CD4-positive, alpha-beta T cell (primary cell): ENCODE results near the gene SLIT1. TPM values are rescaled to one million over a fixed set of nuclear protein-coding genes. Genes with fewer than 3 reads are reported as not detected.

Source experiments
- ATAC-seq: fragments of 200-7000 bp; cut with Tn5 transposase; one replicate; pipeline ENCODE4 v1.10.0; 2022; ENCODE audit warnings: mild to moderate bottlenecking; ENCODE audit not compliant: poor library complexity
- CTCF ChIA-PET: fragments of 350-600 bp; sonication (Branson Sonifier 250); formaldehyde crosslinking; loops from one replicate; lab custom pipeline; 2021; ENCODE audit warnings: antibody characterized with exemption, inconsistent platforms; lab: Charles Lee
- POLR2A ChIA-PET: fragments of 350-600 bp; sonication (Branson Sonifier 250); formaldehyde crosslinking; loops from one replicate; lab custom pipeline; 2021; ENCODE audit warnings: antibody characterized with exemption, inconsistent platforms; lab: Charles Lee
- DNase-seq, 14 experiments: peaks; one replicate each; pipeline ENCODE4 v3.0.0-alpha.2; 2013 to 2020; ENCODE audit warnings: mixed read lengths in 2 of 14
- H3K27ac ChIP-seq, 2 donors: one replicate each; pipeline versions ENCODE4 v1.5.1 to v1.7.0; 2013; ENCODE audit warnings: low read length in 2 of 2, low read depth in 1 of 2, mild to moderate bottlenecking in 1 of 2
- H3K27me3 ChIP-seq, 2 experiments: 1 replicate in 1 of 2; 2 replicates in 1 of 2; pipeline versions ENCODE4 v1.6.1 to v1.7.0; 2013; ENCODE audit warnings: low read length in 2 of 2, control low read depth in 1 of 2, mild to moderate bottlenecking in 1 of 2, moderate library complexity in 1 of 2; ENCODE audit not compliant: insufficient read depth in 2 of 2, control insufficient read depth in 1 of 2
- H3K36me3 ChIP-seq: one replicate; pipeline ENCODE4 v1.6.1; 2013; ENCODE audit warnings: low read length, control low read depth; ENCODE audit not compliant: insufficient read depth
- H3K4me1 ChIP-seq: one replicate; pipeline ENCODE4 v1.6.1; 2013; ENCODE audit warnings: low read length, control low read depth; ENCODE audit not compliant: insufficient read depth
- H3K4me3 ChIP-seq: one replicate; pipeline ENCODE4 v1.5.1; 2013; ENCODE audit warnings: mild to moderate bottlenecking, low read length, moderate library complexity
- H3K9me3 ChIP-seq, 2 experiments: 1 replicate in 1 of 2; 2 replicates in 1 of 2; pipeline versions ENCODE4 v1.6.1 to v1.7.0; 2013; ENCODE audit warnings: low read length in 2 of 2, mild to moderate bottlenecking in 2 of 2, control low read depth in 1 of 2, moderate library complexity in 1 of 2; ENCODE audit not compliant: control insufficient read depth in 1 of 2, insufficient read depth in 1 of 2
- H3K27ac Mint-ChIP-seq: one replicate; pipeline ENCODE4 v1.8.0; 2020; ENCODE audit warnings: mixed read lengths
- H3K27me3 Mint-ChIP-seq: one replicate; pipeline ENCODE4 v1.8.0; 2021; ENCODE audit warnings: mixed read lengths
- H3K36me3 Mint-ChIP-seq: one replicate; pipeline ENCODE4 v1.8.0; 2021; ENCODE audit warnings: low read depth, mixed read lengths
- H3K4me1 Mint-ChIP-seq: one replicate; pipeline ENCODE4 v1.8.0; 2021; ENCODE audit warnings: low read depth, mixed read lengths
- H3K4me3 Mint-ChIP-seq: one replicate; pipeline ENCODE4 v1.8.0; 2020; ENCODE audit warnings: mild to moderate bottlenecking, mixed read lengths
- H3K9me3 Mint-ChIP-seq: one replicate; pipeline ENCODE4 v1.8.0; 2020; ENCODE audit warnings: mixed read lengths
- intact Hi-C, 2 experiments: fragments of 100-400 bp; cut with DNase I in 1 of 2; cut with micrococcal nuclease in 1 of 2; formaldehyde crosslinking; loops; one replicate each; pipeline versions ENCODE4 v1.15.1 to v1.9.0; 2023 to 2025; cut with DNase I, micrococcal nuclease
- total RNA-seq, 174 experiments: library from RNA in 2 of 174; stranded (reverse) in 2 of 174; gene quantifications; one replicate each; pipeline ENCODE4 v1.2.3 and lab custom pipeline; 2021 to 2026
- TF ChIP-seq, protein P1 (sequence below): fragments of 200-600 bp; IDR thresholded peaks from one replicate; pipeline ENCODE4 v1.8.0; 2022; ENCODE audit warnings: antibody characterized with exemption, mild to moderate bottlenecking

SLIT1 gene
- total RNA-seq, 2 experiments from 2014 or later = 0.30 to 0.39 TPM

DNA sequence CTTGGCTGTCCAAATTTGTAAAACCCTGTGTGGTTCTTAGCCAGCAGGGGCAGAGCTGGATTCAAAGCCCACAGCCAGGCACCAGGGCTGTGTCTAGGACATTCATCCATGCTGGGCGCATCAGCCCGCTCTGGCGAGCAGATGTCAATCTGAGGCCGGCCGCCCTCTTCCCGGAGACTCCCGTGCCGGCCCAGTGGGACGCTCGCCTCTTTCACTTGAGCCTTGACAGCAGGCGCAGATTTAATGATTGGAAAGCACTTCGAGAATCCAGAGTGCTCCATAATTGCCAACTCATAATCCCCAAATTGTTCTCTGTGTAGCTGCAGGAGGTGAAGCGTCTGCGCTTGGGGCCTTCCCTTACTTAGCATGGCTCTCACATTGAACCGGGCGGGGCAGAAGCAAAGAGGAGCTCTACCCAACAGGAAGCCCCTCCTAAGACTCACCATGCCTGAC lies 36.7 kb downstream of the SLIT1 start:
- DNase-seq (no peak), ATAC-seq (no peak)
- intact Hi-C loops = no loop called here
- Histone ChIP-seq H3K4me3 (no peak overlapping the region), H3K9me3 (no peaks in the 10 kb centered on the region), H3K4me1 (no peaks in the 10 kb centered on the region), H3K27me3 (no peaks in the 10 kb centered on the region), H3K27ac (no peak overlapping the region), H3K36me3 (no peaks in the 10 kb centered on the region)
- Mint-ChIP-seq H3K27me3 (no peaks in the 10 kb centered on the region), H3K4me3 (no peak overlapping the region), H3K27ac (no peak overlapping the region), H3K4me1 (no peaks in the 10 kb centered on the region), H3K9me3 (no peaks in the 10 kb centered on the region), H3K36me3 (no peaks in the 10 kb centered on the region)
- TF ChIP-seq, protein P1, sequence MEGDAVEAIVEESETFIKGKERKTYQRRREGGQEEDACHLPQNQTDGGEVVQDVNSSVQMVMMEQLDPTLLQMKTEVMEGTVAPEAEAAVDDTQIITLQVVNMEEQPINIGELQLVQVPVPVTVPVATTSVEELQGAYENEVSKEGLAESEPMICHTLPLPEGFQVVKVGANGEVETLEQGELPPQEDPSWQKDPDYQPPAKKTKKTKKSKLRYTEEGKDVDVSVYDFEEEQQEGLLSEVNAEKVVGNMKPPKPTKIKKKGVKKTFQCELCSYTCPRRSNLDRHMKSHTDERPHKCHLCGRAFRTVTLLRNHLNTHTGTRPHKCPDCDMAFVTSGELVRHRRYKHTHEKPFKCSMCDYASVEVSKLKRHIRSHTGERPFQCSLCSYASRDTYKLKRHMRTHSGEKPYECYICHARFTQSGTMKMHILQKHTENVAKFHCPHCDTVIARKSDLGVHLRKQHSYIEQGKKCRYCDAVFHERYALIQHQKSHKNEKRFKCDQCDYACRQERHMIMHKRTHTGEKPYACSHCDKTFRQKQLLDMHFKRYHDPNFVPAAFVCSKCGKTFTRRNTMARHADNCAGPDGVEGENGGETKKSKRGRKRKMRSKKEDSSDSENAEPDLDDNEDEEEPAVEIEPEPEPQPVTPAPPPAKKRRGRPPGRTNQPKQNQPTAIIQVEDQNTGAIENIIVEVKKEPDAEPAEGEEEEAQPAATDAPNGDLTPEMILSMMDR = no peak
- ChIA-PET CTCF (interaction anchor here (2.0 kb wide), 1 partner anchor 76 kb away, joined by 5 read pairs; no protein-coding TSS in a partner anchor), POLR2A (no interaction called here)

DNA sequence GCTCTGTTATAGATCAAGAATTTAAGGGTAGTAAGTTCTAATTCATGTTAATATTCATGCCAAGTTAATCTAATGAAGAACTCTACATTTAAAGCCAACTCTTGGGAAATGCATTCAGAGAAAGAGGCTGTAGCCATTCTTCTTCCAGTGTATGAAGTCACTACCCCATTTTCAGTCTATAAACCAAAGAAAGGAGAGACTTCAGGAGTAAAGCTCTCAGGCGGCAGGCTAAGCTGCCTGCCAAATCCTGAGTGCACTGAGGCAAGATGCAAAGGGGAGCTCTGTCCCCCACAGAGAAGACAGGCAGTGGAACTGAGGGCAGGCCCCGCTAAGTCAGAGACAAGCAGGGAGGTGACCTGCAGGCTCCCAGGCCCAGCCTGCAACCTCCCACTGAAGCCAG lies 41.5 kb downstream of the SLIT1 start:
- Mint-ChIP-seq H3K36me3 (no peaks in the 10 kb centered on the region), H3K9me3 (no peaks in the 10 kb centered on the region), H3K27me3 (peaks cover 15% of the 10 kb centered on the region), H3K4me3 (no peak overlapping the region), H3K27ac (no peak overlapping the region), H3K4me1 (no peaks in the 10 kb centered on the region)
- H3K27me3 ChIP-seq = peaks cover 2 to 7% of the 10 kb centered on the region in 2 experiments
- no peaks in the 10 kb centered on the region for H3K9me3 ChIP-seq
- ChIA-PET CTCF (interaction anchor here (1.1 kb wide), 1 partner anchor 66 kb away, joined by 3 read pairs; no protein-coding TSS in a partner anchor), POLR2A (no interaction called here)
- H3K27ac ChIP-seq = no peak overlapping the region
- ATAC-seq = no peak
- TF ChIP-seq, protein P1 = no peak
- DNase-seq = no peak
- no peaks in the 10 kb centered on the region for H3K36me3 ChIP-seq
- intact Hi-C loops = no loop called here
- H3K4me1 ChIP-seq = no peaks in the 10 kb centered on the region
- no peak overlapping the region for H3K4me3 ChIP-seq

DNA sequence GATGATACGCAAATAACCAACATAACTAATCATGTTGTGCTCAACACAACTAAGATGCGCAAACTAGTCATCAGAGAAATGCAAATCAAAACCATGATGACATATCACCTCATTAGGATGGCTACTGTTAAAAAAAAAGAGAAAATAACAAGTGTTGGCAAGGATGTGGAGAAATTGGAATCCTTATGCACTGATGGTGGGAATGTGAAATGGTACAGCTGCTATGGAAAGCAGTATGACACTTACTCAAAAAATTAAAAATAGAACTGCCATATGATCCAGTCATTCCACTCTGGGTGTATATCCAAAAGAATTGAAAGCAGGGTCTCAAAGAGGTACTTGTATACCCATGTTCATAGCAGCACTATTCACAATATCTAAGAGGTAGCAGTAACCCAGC lies 42.9 kb downstream of the SLIT1 start:
- intact Hi-C loops = no loop called here
- ChIA-PET CTCF (no interaction called here), POLR2A (no interaction called here)
- ATAC-seq (no peak), DNase-seq (no peak)
- no peak overlapping the region for H3K27ac ChIP-seq
- Mint-ChIP-seq H3K9me3 (no peaks in the 10 kb centered on the region), H3K27me3 (peaks cover 15% of the 10 kb centered on the region), H3K4me3 (no peak overlapping the region), H3K4me1 (no peaks in the 10 kb centered on the region), H3K27ac (no peak overlapping the region), H3K36me3 (no peaks in the 10 kb centered on the region)
- no peaks in the 10 kb centered on the region for H3K9me3 ChIP-seq
- no peaks in the 10 kb centered on the region for H3K36me3 ChIP-seq
- peaks cover 2 to 7% of the 10 kb centered on the region in 2 experiments for H3K27me3 ChIP-seq
- H3K4me1 ChIP-seq = no peaks in the 10 kb centered on the region
- H3K4me3 ChIP-seq = no peak overlapping the region
- TF ChIP-seq, protein P1 = no peak
